Bladder microvascular endothelial cell (primary cell): ENCODE data around the gene PAK1. TPM values are rescaled to one million over a fixed set of nuclear protein-coding genes. Genes with fewer than 3 reads are reported as not detected.

Source experiments
- total RNA-seq: library from RNA; depleted of rRNA; stranded (reverse); fragments of >200 nt; gene quantifications from 2 replicates; pipeline ENCODE4 v1.2.3, GENCODE V29; 2014

The PAK1 gene
- total RNA-seq: 0.49 and 0.57 TPM in 2 replicates

GRCh38 chr11:77473801-77474683 lies at the start of gene PAK1:
Gene PAK1 (minus strand): TSS chr11:77474094. CDS start chr11:77392520, 81,574 bp downstream.

GRCh38 chr11:77301510-77301909 lies 172.4 kb downstream of the PAK1 start, which contains the start of gene GDPD4:
Gene GDPD4 (minus strand): TSS chr11:77301686. CDS start chr11:77285137, 16,549 bp downstream.

Other genes starting within 250 kb of the PAK1 start
- gene GDPD4, start 172.4 kb downstream of the PAK1 start, total RNA-seq: not detected in 2 replicates
- gene AQP11, start 115.9 kb upstream of the PAK1 start, total RNA-seq: 0.16 and 0.31 TPM in 2 replicates
- 96.0 and 181 TPM in 2 replicates for gene CLNS1A, start 163.7 kb upstream of the PAK1 start, total RNA-seq